RPMI8226 (cell line): ENCODE data around the gene TAMALIN.

Experiments used
- DNase-seq: peaks from one replicate; pipeline ENCODE4 v3.0.0-alpha.2; 2015

The TAMALIN gene

DNA sequence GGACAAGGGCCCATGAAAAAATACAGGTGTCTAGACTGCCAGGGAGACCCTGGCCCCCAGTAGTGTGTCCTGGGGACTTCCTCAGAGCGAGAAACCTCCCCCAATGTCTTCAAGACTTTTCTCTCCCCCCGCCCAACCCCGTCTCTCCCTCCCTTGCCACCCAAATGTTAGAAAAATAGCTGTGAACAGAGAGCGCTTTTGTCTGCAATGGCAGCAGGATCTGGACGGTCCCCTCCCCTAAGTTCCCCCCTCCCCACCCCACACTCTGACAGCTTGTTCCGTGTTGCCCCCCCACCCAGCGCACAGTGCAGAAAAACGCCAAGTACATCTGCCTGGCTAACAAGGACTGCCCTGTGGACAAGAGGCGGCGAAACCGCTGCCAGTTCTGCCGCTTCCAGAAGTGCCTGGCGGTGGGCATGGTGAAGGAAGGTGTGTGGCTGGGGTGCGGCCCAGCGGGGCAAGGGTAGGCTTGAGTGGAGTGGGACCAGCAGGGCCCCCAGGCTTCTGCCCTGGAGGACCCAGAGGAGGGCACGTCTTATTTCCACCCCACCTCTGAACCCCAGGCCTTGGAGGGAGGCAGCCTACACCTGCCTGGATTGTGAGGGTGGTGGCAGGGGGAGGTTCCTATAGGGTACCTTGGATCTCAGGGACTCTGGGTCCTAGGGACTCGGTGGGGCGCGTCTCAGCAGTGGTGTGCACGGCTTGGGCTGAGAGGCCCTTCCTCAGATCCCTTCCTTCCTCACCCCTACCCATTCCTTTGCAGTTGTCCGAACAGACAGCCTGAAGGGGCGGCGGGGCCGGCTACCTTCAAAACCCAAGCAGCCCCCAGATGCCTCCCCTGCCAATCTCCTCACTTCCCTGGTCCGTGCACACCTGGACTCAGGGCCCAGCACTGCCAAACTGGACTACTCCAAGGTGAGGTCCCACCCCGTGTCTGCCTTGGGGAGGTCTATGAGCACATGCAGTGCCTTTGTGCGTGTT, 49.3 kb downstream of the TAMALIN start:
- DNase-seq = no peak

DNA sequence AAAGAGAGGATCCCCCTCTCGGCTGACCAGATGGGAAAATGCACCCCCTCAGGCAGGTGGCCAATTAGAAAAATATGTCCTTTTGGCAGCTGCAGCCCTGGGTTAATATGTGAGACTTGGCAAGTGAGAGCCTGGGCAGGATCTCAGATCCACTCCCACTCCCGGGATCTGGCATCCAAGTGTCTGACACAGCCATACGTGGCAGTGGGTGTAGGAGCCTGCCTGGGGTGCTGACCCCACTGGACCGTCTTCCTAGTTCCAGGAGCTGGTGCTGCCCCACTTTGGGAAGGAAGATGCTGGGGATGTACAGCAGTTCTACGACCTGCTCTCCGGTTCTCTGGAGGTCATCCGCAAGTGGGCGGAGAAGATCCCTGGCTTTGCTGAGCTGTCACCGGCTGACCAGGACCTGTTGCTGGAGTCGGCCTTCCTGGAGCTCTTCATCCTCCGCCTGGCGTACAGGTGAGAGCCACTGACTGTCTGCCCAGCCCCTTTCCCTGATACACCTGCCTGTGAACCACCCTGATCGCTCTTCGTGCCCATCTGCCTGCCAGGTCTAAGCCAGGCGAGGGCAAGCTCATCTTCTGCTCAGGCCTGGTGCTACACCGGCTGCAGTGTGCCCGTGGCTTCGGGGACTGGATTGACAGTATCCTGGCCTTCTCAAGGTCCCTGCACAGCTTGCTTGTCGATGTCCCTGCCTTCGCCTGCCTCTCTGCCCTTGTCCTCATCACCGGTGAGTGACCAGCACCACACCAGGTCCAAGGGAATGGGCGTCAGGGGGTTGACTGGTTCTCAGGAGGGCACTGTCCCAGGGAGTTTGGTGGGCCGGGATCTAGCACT, 50.3 kb downstream of the TAMALIN start:
- no peak for DNase-seq

DNA sequence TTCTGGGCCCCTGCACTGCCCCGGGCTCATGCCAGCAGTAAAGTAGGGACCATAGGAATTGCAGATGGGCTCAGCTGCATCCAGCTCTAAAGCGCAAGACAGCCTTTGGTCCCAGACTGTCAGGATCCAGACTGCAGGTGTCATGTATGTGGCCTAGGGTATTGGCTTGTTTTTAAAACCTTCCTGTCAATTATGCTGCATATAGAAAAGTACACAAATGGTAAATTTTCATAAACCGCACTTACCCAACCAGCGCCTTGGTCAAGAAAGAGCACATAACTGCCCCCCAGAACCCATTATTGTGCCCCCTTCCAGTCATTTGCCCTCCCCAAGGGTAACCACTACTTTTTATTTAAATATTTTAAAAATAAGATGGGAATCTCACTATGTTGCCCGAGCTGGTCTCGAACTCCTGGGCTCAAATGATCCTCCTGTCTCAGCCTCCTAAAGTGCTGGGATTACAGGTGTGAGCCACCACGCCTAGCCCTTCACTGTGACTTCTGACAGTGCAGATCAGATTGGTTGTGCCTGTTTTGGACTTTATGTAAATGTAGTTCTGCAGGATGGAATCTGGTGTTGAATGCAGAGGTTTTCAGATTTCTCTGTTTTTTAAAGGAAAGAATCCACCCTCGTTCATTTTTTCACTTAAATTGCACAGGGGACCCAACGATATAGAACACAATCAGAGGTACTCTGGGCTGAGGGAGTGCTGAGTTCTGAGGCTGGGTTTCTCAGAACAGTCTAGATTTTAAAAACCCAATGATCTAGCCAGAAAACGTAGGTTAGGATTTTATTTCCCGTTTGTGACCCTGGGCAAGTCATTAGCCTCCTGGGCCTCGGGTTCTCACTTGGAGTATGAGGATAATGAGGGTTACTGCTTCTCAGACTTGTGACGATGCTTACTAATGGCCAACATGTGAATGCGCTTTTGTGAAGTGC, 51.2 kb downstream of the TAMALIN start:
- DNase-seq = no peak

DNA sequence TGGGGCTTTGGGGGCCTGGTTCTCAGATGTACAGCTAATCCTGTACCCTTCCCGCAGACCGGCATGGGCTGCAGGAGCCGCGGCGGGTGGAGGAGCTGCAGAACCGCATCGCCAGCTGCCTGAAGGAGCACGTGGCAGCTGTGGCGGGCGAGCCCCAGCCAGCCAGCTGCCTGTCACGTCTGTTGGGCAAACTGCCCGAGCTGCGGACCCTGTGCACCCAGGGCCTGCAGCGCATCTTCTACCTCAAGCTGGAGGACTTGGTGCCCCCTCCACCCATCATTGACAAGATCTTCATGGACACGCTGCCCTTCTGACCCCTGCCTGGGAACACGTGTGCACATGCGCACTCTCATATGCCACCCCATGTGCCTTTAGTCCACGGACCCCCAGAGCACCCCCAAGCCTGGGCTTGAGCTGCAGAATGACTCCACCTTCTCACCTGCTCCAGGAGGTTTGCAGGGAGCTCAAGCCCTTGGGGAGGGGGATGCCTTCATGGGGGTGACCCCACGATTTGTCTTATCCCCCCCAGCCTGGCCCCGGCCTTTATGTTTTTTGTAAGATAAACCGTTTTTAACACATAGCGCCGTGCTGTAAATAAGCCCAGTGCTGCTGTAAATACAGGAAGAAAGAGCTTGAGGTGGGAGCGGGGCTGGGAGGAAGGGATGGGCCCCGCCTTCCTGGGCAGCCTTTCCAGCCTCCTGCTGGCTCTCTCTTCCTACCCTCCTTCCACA, 52.0 kb downstream of the TAMALIN start:
- no peak for DNase-seq

DNA sequence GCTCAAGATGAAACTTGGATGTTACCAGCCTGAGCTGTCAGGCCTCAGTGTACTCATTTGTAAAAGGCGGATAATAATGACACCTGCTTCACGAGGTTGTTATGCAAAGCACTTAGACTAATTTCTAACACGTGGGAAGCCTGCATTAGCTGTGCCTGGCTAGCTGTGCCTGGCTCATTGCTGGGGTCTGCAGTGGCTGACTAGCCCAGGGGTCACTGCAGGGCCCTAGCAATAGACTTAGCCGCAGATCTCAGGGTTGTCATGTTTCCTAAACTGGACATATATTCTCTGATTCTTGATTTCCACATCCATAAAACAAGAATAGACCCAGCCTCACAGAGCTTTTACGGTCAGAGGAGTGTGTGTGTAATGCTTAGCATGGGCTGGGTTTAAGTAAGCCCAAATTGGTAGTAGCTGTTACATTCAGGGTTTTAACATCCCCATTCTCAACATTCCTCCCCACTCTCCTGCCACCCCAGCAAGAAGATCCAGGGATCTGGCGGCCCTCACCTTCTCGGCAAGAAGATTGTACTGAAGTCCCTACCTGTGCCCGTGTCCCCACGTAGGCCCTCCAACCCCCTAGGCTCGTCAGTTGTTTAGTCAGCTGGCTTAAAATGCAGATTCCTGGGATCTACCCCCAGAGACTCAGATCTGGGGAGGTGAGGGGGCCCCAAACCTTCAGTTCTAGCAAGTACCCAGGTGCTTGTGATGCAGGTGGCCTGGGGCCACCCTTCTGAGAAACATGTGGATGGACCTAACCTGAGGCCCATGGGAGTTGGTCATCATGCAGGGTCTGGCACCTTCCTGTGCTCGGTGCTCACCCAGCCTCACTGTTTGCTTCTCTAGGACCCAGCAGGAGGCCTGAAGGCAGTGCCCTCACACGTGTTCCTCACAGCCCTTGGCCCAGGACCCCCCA, 53.1 kb downstream of the TAMALIN start:
- no peak for DNase-seq

DNA sequence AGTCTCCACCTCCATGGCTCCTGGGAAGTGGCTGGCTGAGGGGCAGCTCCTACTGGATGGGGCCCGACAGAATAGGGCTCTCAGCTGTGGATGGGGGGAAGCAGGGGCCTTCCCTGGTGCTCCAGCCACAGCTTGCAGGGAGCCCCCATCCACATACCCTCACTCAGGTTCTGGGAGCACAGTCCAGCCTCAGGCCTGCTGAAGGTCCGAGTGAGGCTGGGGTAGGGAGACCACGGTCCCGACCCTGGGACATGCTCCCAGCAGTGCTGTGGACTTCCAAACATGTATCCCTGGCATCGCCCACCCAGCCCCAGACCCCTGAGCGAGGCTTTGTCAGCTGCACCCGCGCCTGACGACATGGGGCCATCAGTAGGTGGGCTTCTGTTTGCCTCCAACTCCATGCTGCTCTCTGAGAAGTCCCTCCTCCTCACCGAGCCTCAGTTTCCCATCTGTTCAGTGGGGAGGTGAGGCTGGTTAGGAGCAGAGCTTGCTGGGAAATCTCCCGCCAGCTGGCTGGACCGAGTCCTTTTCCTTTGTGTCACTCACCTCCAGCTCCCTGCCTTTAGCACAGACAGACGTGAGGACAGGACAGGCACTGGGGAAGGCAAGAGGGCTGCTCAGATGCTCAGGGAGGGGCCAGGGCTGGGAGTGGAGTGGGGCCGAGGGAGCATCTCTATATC, 53.9 kb downstream of the TAMALIN start:
- no peak for DNase-seq

DNA sequence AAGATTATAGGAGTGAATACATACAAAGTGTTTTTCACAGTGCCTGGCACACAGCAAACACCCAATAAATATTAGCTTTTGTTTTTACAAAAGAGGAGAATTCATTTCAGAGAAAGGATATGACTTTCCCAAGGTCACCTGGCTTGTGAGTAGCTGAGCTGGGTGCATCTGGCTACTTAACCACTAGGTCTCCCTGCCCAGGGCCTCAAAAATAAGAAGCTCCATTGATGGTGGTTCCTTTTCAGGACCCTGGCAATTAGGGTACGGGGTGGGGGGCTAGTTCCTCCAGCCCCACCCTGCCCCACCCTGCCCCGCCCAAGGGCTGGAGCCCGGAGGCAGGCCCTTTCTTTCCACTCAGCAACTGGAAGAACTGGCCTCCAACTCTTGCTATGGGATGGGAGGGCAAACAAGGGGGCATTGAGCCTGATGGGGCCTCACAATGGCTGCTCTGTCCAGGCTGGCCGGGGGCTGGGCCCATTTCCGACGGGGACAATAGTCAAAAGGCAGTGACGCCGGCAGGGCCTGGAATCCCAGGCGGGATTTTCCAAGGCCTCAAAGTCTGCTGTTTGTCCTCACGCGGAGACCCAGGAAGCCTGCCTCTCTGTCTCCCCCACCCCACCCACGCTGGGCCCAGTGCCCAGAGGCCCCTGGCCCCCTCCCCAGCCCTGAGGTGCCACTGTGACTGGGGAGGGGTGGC, 54.9 kb downstream of the TAMALIN start:
- DNase-seq = no peak

DNA sequence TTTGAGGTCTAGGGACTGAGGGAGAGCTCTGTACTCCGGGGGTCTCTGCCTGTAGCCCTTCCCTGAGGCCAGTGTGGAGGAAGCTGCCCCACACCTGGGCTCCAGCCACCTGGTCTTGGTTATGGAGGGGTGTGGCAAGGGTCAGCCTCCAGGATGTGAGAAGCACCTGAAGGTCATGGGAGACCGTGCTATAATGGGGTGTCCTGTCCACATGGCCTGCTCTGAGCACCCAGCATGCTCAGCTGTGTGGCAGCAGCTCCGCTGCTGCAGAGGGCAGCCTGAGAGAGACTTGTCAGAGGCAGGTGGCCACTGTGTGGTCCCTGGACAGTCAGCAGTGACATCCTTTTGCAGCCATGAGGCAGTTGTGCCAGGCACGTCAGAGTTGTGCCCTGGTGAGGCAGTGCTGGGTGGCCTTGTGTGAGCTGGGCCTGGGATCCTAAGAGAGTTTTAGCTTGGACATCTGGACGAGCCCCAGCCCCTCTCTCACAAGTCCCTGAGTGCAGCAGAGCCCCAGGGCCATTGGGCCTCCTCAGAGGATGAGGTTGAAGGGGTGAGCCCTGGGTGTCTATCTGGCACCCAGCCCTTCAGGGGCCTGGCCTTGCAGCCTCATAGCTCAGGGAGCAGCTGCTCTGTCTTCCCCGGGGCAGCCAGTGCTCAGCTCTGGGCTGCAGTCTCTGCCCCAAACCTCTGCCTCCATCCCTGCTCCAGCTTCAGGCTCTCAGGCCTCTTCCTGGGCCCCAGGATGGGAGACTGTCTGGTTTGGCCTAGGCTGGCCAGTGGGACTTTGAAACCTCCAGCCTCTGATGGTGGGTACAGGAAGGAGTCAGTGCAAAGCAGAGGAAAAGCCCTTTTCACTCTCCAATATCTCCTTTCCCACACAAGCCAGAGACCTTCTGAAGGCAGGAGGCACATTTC, 55.7 kb downstream of the TAMALIN start:
- no peak for DNase-seq

DNA sequence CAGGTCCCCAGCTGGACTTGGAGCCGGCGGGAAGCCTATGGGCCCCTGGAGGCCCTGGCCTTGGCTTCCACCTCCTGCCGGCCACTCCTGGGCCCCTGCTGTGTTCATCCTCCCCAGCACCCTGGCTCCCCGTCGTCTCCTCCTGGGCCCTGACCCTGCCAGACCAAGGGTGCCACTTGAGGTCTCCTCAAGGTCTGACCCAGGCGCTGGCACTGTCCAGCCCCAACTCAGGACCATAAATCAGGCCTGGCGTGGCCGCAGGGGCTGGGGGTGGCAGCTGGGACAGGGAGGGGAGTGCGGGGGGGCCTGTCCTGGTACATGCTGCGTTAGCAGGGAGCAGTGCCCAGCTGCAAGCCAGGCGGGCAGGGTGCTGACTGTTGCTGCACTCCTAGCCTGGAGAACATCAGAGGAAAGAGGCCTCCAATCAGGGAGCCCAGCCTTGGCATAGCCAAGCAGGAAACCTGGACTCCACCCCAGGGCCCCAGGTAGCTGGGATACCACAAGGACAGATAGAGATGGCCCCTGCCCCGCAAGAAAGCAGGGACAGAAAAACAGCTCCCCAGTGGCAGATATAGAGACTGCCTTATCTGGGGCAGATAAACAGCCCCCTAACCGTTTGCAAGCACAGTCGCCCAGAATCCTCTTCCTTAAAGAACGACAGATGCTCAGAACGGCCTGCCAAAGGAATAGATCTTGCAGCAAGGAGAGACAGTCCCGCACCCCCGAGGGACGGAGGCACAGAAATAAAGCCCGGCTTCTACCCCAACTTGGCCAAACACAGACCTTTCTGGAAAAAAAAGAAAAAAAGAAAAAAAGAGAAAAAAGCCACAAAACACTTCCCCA, 56.6 kb downstream of the TAMALIN start:
- no peak for DNase-seq

DNA sequence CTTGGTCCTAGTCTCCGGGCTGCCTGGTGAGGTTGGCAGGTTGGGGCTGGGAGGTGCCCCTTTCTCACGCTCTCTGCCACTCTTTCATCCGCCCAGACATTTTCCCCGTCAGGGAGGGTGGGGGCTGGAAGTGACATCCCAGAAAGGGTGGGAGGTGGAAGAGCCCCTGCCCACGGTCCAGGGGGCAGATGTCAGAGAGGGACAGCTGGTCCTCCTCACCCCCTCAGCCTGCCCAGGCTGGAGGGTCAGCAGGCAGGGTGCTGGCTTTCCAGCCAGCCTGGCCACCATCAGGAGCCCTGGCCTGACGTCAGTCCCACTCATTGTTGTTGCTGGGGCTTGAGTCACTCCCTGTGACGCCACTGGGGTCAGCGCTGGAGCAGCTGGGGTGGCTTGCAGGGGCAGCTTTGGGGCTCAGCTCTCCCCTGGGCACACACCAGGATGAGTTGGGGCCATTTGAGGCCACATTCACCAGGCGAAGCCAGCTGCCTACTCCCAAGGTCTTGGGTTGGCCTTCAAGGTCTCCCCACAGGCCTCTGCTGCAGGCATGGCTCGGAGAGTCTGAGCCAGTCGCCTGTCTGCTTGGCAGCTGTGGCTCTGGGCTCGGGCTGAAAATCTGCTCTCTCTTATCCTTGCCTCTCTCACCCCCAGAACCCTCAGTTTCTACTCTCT, 57.4 kb downstream of the TAMALIN start:
- DNase-seq = no peak
